ENCODE results near the gene ZNF624. TPM values are rescaled to one million over a fixed set of nuclear protein-coding genes. Genes with fewer than 3 reads are reported as not detected.

The ZNF624 gene
- total and polyA plus RNA-seq, 10 donors, result 1.3 to 19.8 (median 8.6) TPM

- DNase-seq, result no peak
- 32 to 73% (median 45%) methylated on average over 2 of the region's 2 CpGs for WGBS, 5 donors
- peaks cover 0 to 17% (median 0%) of the 10 kb centered on the region in 7 donors for H3K27me3 ChIP-seq (replicated peaks in 1 of 7)
- no peaks in the 10 kb centered on the region for H3K36me3 ChIP-seq
- intact Hi-C loops (cut with DNase I; ENCODE audit: low total_unique reads), result loop anchor here (10.0 kb wide), 1 partner anchor 239 kb away; the partner anchor contains the start of gene CENPV
- no peak overlapping the region for H3K4me3 ChIP-seq
- peaks cover 0 to 12% (median 11%) of the 10 kb centered on the region in 6 donors for H3K4me1 ChIP-seq
- H3K27ac ChIP-seq, result no peak overlapping the region
- no peaks in the 10 kb centered on the region for H3K9me3 ChIP-seq
- TF ChIP-seq CTCF (IDR thresholded peaks at IDR 0.05 in 8 of 11, conservative IDR thresholded peaks at IDR 0.05 in 3 of 11), result no peak
- TF ChIP-seq POLR2AphosphoS5 (IDR thresholded peaks at IDR 0.05), result no peak
- no peak for TF ChIP-seq POLR2A (IDR thresholded peaks at IDR 0.05)
These were observed 60.1 kb downstream of the ZNF624 start for GRCh38 chr17:16593356-16594102.

DNA sequence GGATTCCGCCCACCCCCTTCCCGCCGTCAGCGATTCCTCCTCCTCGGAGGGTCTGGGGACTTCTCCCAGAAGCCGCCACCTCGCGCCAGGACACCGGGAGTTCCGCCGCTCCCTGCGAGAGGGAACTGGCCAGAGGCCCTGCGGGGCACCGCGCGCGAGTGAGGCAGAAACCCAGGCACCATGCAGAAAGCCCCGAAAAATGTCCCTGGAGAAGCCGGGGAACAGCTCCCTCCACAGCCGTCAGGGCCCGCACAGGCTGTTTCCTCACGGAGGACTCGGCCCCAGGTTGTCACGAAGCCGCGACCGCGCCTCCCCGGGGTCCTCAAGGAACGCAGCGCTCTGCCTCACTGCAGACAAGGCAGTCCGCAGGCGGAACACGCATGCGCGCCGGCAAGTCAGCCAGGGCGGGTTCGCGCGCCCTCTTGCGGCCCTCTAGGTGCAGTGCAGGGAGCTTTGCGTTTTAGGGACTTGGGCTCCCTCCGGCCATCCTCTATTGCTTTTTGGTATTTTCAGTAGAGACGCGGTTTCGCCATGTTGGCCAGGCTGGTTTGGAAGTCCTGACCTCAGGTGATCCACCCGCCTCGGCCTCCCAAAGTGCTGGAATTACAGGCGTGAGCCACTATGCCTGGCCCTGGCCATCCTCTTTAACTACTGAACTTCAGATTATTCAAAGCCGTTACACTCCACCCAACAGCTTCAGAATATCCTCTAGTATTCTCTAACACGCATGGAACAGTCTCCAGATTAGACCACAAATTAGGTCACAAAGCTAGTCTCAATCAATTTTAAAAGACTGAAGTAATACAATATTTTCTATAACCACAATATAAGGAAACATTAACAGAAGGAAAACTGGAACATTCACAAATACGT, 64.3 kb downstream of the ZNF624 start:
- Histone ChIP-seq H3K27ac (peak overlapping the region in 6 of 8 donors; percentile 9 to 74 (median 61)), H3K27me3 (replicated peaks in 1 of 7) (peaks cover 0 to 33% (median 0%) of the 10 kb centered on the region in 7 donors), H3K9me3 (no peaks in the 10 kb centered on the region), H3K36me3 (no peaks in the 10 kb centered on the region), H3K4me1 (peaks cover 0 to 23% (median 16%) of the 10 kb centered on the region in 6 donors), H3K4me3 (peak overlapping the region; percentile 37 to 79 (median 54))
- DNase-seq, result peak; percentile 99
- 5 to 9% (median 6%) methylated on average over 33 to 53 of the region's 53 CpGs for WGBS, 5 donors
- peak; percentile 87 to 99 (median 99) for TF ChIP-seq CTCF (IDR thresholded peaks at IDR 0.05 in 8 of 11, conservative IDR thresholded peaks at IDR 0.05 in 3 of 11)
- peak; percentile 77 to 89 (median 84) for TF ChIP-seq POLR2AphosphoS5 (IDR thresholded peaks at IDR 0.05)
- TF ChIP-seq POLR2A (IDR thresholded peaks at IDR 0.05), result no peak
- intact Hi-C loops (cut with DNase I; ENCODE audit: low total_unique reads), result loop anchor here (5.0 kb wide), 1 partner anchor 52 kb away; no protein-coding TSS in a partner anchor

DNA sequence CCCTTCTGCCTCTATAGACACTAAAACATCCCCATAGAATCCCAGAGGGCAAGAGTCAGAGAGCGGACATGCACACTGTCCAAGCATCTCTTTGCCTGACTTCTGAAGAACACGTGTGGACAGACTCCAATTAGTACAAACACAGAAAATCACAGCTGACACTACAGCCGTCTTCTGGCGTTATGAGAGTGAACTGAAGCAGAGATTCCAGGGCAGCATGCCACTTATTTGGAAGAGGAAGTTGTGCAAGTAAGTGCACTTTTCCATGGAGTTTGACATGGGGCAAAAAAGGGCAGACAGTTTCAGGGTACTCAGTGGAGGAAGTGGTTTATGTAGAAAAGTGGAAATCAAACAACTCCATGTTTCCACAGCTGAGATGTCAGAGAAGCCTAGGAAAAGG, 67.9 kb downstream of the ZNF624 start:
- Histone ChIP-seq H3K9me3 (no peaks in the 10 kb centered on the region), H3K4me3 (no peak overlapping the region), H3K27ac (no peak overlapping the region), H3K27me3 (replicated peaks in 1 of 7) (peaks cover 0 to 42% (median 0%) of the 10 kb centered on the region in 7 donors), H3K4me1 (peaks cover 0 to 30% (median 23%) of the 10 kb centered on the region in 6 donors), H3K36me3 (no peaks in the 10 kb centered on the region)
- DNase-seq, result no peak
- TF ChIP-seq CTCF (IDR thresholded peaks at IDR 0.05 in 8 of 11, conservative IDR thresholded peaks at IDR 0.05 in 3 of 11), result no peak
- intact Hi-C loops (cut with DNase I; ENCODE audit: low total_unique reads), result loop anchor here (5.0 kb wide), 1 partner anchor 48 kb away; no protein-coding TSS in a partner anchor
- 29 to 46% (median 39%) methylated on average over 4 of the region's 4 CpGs for WGBS, 5 donors

Data from spleen (tissue), 11 donors.